Measurements from ENCODE around the gene MPPED1. TPM values are rescaled to one million over a fixed set of nuclear protein-coding genes. Genes with fewer than 3 reads are reported as not detected.

Gene MPPED1
- total RNA-seq, 2 experiments from 2014 or later = not detected

DNA sequence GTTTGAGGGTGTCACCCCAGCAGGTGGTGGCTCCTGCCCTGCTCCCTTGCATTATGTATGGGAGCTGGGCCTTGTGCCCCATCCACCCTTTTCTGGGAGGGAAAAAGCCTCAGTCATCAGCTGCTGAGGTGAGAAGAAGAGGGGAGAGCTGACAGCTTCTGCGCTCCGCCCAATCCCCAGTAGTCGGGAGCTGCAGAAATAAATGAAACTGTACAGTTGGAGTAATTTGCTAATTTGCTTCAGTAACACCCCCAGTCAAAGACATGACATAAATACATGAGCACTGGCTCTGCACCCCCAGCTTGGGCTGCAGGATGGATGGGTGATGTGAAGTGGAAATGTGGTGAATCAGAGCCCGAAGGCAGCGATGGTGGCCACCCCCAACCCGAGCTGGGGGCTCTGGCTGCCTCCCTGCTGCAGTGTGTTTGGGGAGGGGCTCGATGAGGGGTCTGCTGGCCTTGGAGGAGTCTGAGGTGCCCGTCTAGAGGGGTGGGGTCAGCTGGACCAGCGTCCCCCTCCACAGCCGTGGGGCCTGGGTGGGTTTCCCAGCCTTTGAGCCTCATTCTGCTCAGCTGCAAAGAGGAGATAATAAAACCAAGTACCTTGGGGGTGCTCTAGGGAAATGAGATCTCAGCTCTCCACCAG lies 59.2 kb downstream of the MPPED1 start:
- Mint-ChIP-seq H3K27me3 (ENCODE audit: low read depth) (no peaks in the 10 kb centered on the region), H3K4me1 (ENCODE audit: low read depth) (no peaks in the 10 kb centered on the region), H3K4me3 (no peak overlapping the region), H3K36me3 (ENCODE audit: low read depth) (no peaks in the 10 kb centered on the region), H3K27ac (no peak overlapping the region), H3K9me3 (ENCODE audit: insufficient read depth) (no peaks in the 10 kb centered on the region)
- ChIA-PET CTCF (interaction anchor here (1.0 kb wide), 1 partner anchor 11 kb away, joined by 3 read pairs; no protein-coding TSS in a partner anchor), POLR2A (no interaction called here)
- no peak for ATAC-seq
- no peak for DNase-seq

GRCh38 chr22:43471606-43472135 lies 59.9 kb downstream of the MPPED1 start:
- H3K27me3 Mint-ChIP-seq (ENCODE audit: low read depth) = no peaks in the 10 kb centered on the region
- H3K36me3 Mint-ChIP-seq (ENCODE audit: low read depth) = no peaks in the 10 kb centered on the region
- no peak overlapping the region for H3K4me3 Mint-ChIP-seq
- no peaks in the 10 kb centered on the region for H3K4me1 Mint-ChIP-seq (ENCODE audit: low read depth)
- H3K27ac Mint-ChIP-seq = no peak overlapping the region
- ATAC-seq = no peak
- CTCF ChIA-PET = interaction anchor here (1.0 kb wide), 1 partner anchor 10 kb away, joined by 3 read pairs; no protein-coding TSS in a partner anchor
- H3K9me3 Mint-ChIP-seq (ENCODE audit: insufficient read depth) = no peaks in the 10 kb centered on the region
- no peak for DNase-seq
- POLR2A ChIA-PET = no interaction called here

DNA sequence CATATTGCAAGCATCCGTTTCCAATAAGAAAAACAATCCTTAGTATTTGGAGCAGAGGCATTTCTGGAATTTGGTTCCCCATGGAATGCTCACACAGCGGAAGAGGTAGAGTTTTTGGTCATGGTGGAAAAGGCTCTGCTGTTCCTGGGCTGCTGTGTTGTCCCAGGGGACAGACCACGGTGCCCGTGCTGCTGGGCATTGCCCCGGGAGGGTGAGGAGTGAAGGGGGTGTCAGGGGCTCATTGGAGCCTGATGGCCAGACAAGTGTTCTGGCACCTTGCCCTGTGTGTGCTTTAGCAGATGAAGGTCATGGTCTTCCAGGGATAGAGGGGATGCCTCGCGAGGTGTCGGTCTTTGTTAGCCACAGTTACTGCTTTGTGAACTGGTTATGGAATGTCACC lies 61.2 kb downstream of the MPPED1 start:
- Mint-ChIP-seq H3K9me3 (ENCODE audit: insufficient read depth) (no peaks in the 10 kb centered on the region), H3K4me3 (no peak overlapping the region), H3K27me3 (ENCODE audit: low read depth) (no peaks in the 10 kb centered on the region), H3K36me3 (ENCODE audit: low read depth) (no peaks in the 10 kb centered on the region), H3K4me1 (ENCODE audit: low read depth) (no peaks in the 10 kb centered on the region), H3K27ac (no peak overlapping the region)
- ChIA-PET POLR2A (no interaction called here), CTCF (no interaction called here)
- ATAC-seq (no peak), DNase-seq (no peak)

DNA sequence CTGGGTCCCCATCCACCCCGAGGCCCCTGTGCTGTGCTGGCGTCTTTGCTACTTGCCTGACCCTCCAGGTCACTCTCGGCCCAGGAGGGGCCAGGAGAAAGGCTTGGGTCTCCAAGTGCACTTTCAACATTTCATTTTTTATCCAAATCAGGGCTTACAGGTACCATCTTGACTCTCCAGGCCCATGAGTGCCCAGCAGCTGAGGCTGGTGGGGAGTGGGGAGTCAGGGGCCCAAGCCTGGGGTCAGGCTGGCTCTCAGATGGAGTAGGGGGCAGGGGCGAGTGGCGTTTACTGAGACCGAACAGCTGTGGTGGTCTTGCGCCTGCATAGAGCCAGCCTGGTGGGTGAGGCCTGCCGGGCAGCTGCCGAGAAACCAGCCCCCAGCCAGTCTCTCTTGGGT lies 61.6 kb downstream of the MPPED1 start:
- ATAC-seq = no peak
- H3K9me3 Mint-ChIP-seq (ENCODE audit: insufficient read depth) = no peaks in the 10 kb centered on the region
- H3K4me3 Mint-ChIP-seq = no peak overlapping the region
- H3K4me1 Mint-ChIP-seq (ENCODE audit: low read depth) = no peaks in the 10 kb centered on the region
- CTCF ChIA-PET = no interaction called here
- H3K27me3 Mint-ChIP-seq (ENCODE audit: low read depth) = no peaks in the 10 kb centered on the region
- no peak for DNase-seq
- POLR2A ChIA-PET = no interaction called here
- no peak overlapping the region for H3K27ac Mint-ChIP-seq
- H3K36me3 Mint-ChIP-seq (ENCODE audit: low read depth) = no peaks in the 10 kb centered on the region

- ATAC-seq = no peak
- no peak for DNase-seq
- H3K4me3 Mint-ChIP-seq = no peak overlapping the region
- no peaks in the 10 kb centered on the region for H3K36me3 Mint-ChIP-seq (ENCODE audit: low read depth)
- no peaks in the 10 kb centered on the region for H3K27me3 Mint-ChIP-seq (ENCODE audit: low read depth)
- POLR2A ChIA-PET = no interaction called here
- CTCF ChIA-PET = no interaction called here
- H3K4me1 Mint-ChIP-seq (ENCODE audit: low read depth) = no peaks in the 10 kb centered on the region
- H3K9me3 Mint-ChIP-seq (ENCODE audit: insufficient read depth) = no peaks in the 10 kb centered on the region
- H3K27ac Mint-ChIP-seq = no peak overlapping the region
These were observed 62.6 kb downstream of the MPPED1 start for GRCh38 chr22:43474161-43475101.

DNA sequence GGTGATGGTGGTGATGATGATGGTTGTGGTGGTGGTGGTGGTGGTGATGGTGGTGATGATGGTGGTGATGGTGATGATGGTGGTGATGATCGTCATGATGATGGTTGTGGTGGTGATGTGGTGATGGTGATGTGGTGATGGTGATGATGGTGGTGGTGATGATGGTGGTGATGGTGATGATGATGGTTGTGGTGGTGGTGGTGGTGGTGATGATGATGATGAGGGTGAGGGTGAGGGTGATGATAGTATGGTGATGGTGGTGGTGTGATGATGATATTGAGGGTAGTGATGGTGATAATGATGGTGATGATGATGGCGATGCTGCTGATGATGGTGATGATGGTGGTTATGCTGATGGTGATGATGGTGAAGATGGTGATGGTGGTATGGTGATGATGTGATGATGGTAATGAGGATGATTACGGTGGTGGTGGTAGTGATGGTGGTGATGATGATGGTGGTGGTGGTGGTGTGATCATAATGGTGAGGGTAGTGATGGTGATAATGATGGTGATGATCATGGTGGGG lies 63.8 kb downstream of the MPPED1 start:
- H3K36me3 Mint-ChIP-seq (ENCODE audit: low read depth) = no peaks in the 10 kb centered on the region
- POLR2A ChIA-PET = no interaction called here
- no peaks in the 10 kb centered on the region for H3K9me3 Mint-ChIP-seq (ENCODE audit: insufficient read depth)

DNA sequence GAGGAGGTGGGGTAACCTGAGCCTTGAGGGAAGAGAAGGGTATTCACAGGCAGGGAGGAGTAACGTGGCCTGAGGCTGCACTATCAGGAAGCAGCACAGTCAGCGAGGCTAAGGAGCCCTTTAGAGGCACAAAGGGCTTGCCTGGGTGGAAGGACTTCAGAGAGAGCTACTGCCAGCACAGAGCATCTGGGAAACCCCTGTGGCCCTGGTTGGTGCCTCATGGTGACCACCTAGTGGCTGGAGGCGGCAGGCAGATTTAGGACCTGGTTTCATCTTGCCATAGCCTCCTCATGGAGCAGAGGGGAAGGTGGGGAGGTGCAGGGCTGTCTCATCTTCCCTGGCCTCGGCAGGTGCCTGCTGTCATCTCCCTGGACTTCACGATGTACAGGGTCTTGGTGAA lies 64.5 kb downstream of the MPPED1 start:
- H3K4me3 Mint-ChIP-seq = no peak overlapping the region
- H3K27ac Mint-ChIP-seq = no peak overlapping the region
- ChIA-PET POLR2A (no interaction called here), CTCF (no interaction called here)
- DNase-seq (no peak), ATAC-seq (no peak)
- no peaks in the 10 kb centered on the region for H3K36me3 Mint-ChIP-seq (ENCODE audit: low read depth)
- H3K9me3 Mint-ChIP-seq (ENCODE audit: insufficient read depth) = no peaks in the 10 kb centered on the region
- no peaks in the 10 kb centered on the region for H3K27me3 Mint-ChIP-seq (ENCODE audit: low read depth)
- peaks cover 11% of the 10 kb centered on the region for H3K4me1 Mint-ChIP-seq (ENCODE audit: low read depth)

More for the DNA sequence above, 63.8 kb downstream of the MPPED1 start:
- CTCF ChIA-PET = no interaction called here
- peaks cover 7% of the 10 kb centered on the region for H3K4me1 Mint-ChIP-seq (ENCODE audit: low read depth)
- no peaks in the 10 kb centered on the region for H3K27me3 Mint-ChIP-seq (ENCODE audit: low read depth)
- no peak overlapping the region for H3K4me3 Mint-ChIP-seq
- DNase-seq (no peak), ATAC-seq (no peak)
- no peak overlapping the region for H3K27ac Mint-ChIP-seq

GRCh38 chr22:43476751-43477725 lies 65.2 kb downstream of the MPPED1 start:
- Mint-ChIP-seq H3K9me3 (ENCODE audit: insufficient read depth) (no peaks in the 10 kb centered on the region), H3K27me3 (ENCODE audit: low read depth) (no peaks in the 10 kb centered on the region), H3K4me3 (no peak overlapping the region), H3K27ac (no peak overlapping the region), H3K4me1 (ENCODE audit: low read depth) (peaks cover 18% of the 10 kb centered on the region), H3K36me3 (ENCODE audit: low read depth) (no peaks in the 10 kb centered on the region)
- DNase-seq = no peak
- ChIA-PET CTCF (no interaction called here), POLR2A (no interaction called here)
- no peak for ATAC-seq

DNA sequence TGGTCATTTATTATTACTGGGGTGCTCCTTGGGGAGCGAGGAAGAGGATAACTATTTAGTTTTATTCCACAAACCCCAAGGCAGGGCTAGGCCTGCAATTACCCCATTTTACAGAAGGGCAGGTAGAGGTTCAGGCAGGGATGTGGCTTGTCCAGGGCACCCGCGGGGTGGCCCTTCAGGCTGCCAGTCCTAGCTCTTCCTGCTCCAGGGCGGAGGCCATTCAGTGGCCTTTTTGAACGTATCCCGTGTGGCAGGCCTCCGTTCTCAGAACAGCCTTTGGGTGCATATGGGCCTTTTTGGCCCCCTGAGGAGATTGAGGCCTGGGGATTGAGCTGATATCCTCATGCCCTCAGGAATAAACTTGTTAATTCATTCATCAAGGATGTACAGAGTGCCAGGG lies 66.2 kb downstream of the MPPED1 start:
- H3K4me1 Mint-ChIP-seq (ENCODE audit: low read depth) = peaks cover 18% of the 10 kb centered on the region
- DNase-seq (no peak), ATAC-seq (no peak)
- ChIA-PET POLR2A (no interaction called here), CTCF (no interaction called here)
- no peaks in the 10 kb centered on the region for H3K27me3 Mint-ChIP-seq (ENCODE audit: low read depth)
- no peaks in the 10 kb centered on the region for H3K36me3 Mint-ChIP-seq (ENCODE audit: low read depth)
- no peak overlapping the region for H3K4me3 Mint-ChIP-seq
- no peak overlapping the region for H3K27ac Mint-ChIP-seq
- H3K9me3 Mint-ChIP-seq (ENCODE audit: insufficient read depth) = no peaks in the 10 kb centered on the region

DNA sequence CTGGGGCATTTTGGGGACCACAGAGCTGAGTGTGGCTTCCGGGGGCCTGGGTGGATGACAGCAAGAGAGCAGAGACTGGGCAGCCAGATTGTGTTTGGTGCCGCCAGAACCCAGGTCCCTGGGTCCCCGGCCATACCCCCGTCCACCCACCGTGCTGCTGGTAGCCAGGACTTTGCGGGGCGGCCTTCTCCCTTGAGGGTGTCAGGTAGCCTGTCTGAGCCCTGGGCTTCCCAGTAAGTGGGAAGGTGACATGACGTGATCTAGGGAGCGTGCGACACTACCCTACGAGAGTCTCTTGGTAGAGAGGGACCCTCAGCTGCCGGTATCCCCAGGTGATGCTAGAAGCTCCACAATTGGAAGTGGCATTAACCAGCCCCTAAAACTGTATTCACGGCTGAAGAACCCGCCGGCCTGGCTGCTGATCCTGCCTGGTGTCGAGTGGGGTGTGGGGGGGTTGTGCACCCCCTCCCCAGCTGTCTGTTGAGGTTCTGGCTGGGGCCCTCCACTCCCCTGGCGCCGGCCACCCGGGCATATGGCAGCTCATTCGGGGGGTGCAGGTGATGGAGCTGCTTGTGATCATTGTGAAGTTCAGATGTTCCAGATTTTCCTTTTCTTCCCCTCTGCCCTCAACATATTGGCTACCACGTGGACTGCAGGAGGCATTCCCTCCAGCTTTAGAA lies 66.9 kb downstream of the MPPED1 start:
- Mint-ChIP-seq H3K4me1 (ENCODE audit: low read depth) (peaks cover 18% of the 10 kb centered on the region), H3K27me3 (ENCODE audit: low read depth) (no peaks in the 10 kb centered on the region), H3K4me3 (no peak overlapping the region), H3K9me3 (ENCODE audit: insufficient read depth) (no peaks in the 10 kb centered on the region), H3K36me3 (ENCODE audit: low read depth) (no peaks in the 10 kb centered on the region), H3K27ac (no peak overlapping the region)
- ATAC-seq (no peak), DNase-seq (no peak)
- CTCF ChIA-PET = no interaction called here
- POLR2A ChIA-PET = no interaction called here

GRCh38 chr22:43479301-43479950 lies 67.6 kb downstream of the MPPED1 start:
- ATAC-seq (no peak), DNase-seq (no peak)
- H3K9me3 Mint-ChIP-seq (ENCODE audit: insufficient read depth) = no peaks in the 10 kb centered on the region
- H3K27me3 Mint-ChIP-seq (ENCODE audit: low read depth) = no peaks in the 10 kb centered on the region
- H3K27ac Mint-ChIP-seq = no peak overlapping the region
- peaks cover 18% of the 10 kb centered on the region for H3K4me1 Mint-ChIP-seq (ENCODE audit: low read depth)
- H3K36me3 Mint-ChIP-seq (ENCODE audit: low read depth) = no peaks in the 10 kb centered on the region
- ChIA-PET POLR2A (no interaction called here), CTCF (no interaction called here)
- H3K4me3 Mint-ChIP-seq = no peak overlapping the region
